Activated B cell treated with CpG ODN at 0.5 μM for 24 hours (primary cell): ENCODE measurements around the gene COX19. TPM values are rescaled to one million over a fixed set of nuclear protein-coding genes. Genes with fewer than 3 reads are reported as not detected.

ENCODE experiments used
- ATAC-seq: fragments of 200-7000 bp; cut with Tn5 transposase; one replicate; pipeline ENCODE4 v1.10.0; 2021; ENCODE audit warnings: low read depth, mild to moderate bottlenecking, moderate library complexity
- CTCF ChIA-PET: fragments of 350-600 bp; sonication (Branson Sonifier 250); formaldehyde crosslinking; loops from one replicate; lab custom pipeline; 2021; ENCODE audit warnings: antibody characterized with exemption; lab: Charles Lee
- POLR2A ChIA-PET: fragments of 350-600 bp; sonication (Branson Sonifier 250); formaldehyde crosslinking; loops from one replicate; lab custom pipeline; 2021; ENCODE audit warnings: antibody characterized with exemption; lab: Charles Lee
- DNase-seq: peaks from one replicate; pipeline ENCODE4 v3.0.0; 2022
- H3K27ac Mint-ChIP-seq: one replicate; pipeline ENCODE4 v1.8.0; 2020; ENCODE audit warnings: mixed read lengths
- H3K27me3 Mint-ChIP-seq: one replicate; pipeline ENCODE4 v1.8.0; 2021; ENCODE audit warnings: mixed read lengths
- H3K36me3 Mint-ChIP-seq: one replicate; pipeline ENCODE4 v1.8.0; 2021; ENCODE audit warnings: low read depth, mixed read lengths
- H3K4me1 Mint-ChIP-seq: one replicate; pipeline ENCODE4 v1.8.0; 2021; ENCODE audit warnings: mixed read lengths
- H3K4me3 Mint-ChIP-seq: one replicate; pipeline ENCODE4 v1.8.0; 2020; ENCODE audit warnings: mild to moderate bottlenecking, mixed read lengths
- H3K9me3 Mint-ChIP-seq: one replicate; pipeline ENCODE4 v1.8.0; 2020; ENCODE audit warnings: mixed read lengths
- CTCF ChIP-seq: fragments of 200-600 bp; IDR thresholded peaks from one replicate; pipeline ENCODE4 v1.8.0; 2022; ENCODE audit warnings: antibody characterized with exemption, mild to moderate bottlenecking
- intact Hi-C: fragments of 100-400 bp; cut with micrococcal nuclease; formaldehyde crosslinking; loops from one replicate; pipeline ENCODE4 v1.15.1; 2024
- total RNA-seq: library from RNA; stranded (reverse); gene quantifications from 2 replicates; pipeline ENCODE4 v1.2.3, GENCODE V29; 2022

COX19 gene
- total RNA-seq, 1 donor from 2014 or later = 24.5 TPM

- H3K27ac Mint-ChIP-seq = no peak overlapping the region
- no peak for ATAC-seq
- H3K4me3 Mint-ChIP-seq = no peak overlapping the region
- intact Hi-C loops = loop anchor here (2.0 kb wide), 1 partner anchor 19 kb away; the partner anchor contains the start of gene COX19
- POLR2A ChIA-PET = interaction anchor here (0.7 to 1.1 kb wide), 4 partner anchors 27 to 46 kb away, joined by 4 to 6 read pairs (median 4); no protein-coding TSS in a partner anchor
- H3K9me3 Mint-ChIP-seq = no peaks in the 10 kb centered on the region
- DNase-seq = no peak
- peaks cover 6% of the 10 kb centered on the region for H3K4me1 Mint-ChIP-seq
- CTCF ChIA-PET = interaction anchor here (1.6 to 1.8 kb wide), 2 partner anchors 16 to 47 kb away, joined by 3 to 6 read pairs; no protein-coding TSS in a partner anchor
- TF ChIP-seq CTCF = no peak
- H3K36me3 Mint-ChIP-seq = no peaks in the 10 kb centered on the region
- H3K27me3 Mint-ChIP-seq = peaks cover 10% of the 10 kb centered on the region
These were observed 19.3 kb downstream of the COX19 start for GRCh38 chr7:956031-956430.

GRCh38 chr7:954330-955238 lies 20.8 kb downstream of the COX19 start, which contains the start of gene ADAP1:
TSS of gene ADAP1 (minus strand) at chr7:954680. CDS start at chr7:954477, 203 bp downstream.
- ChIA-PET POLR2A (interaction anchor here (0.7 to 1.3 kb wide), 5 partner anchors 18 to 42 kb away, joined by 3 to 8 read pairs (median 4); partner anchors contain the start of gene COX19), CTCF (interaction anchor here (0.8 to 1.6 kb wide), 3 partner anchors 17 to 46 kb away, joined by 3 to 4 read pairs (median 3); no protein-coding TSS in a partner anchor)
- H3K27ac Mint-ChIP-seq = no peak within 1 kb of the TSS
- no peak for TF ChIP-seq CTCF
- DNase-seq = peak; percentile 57
- H3K27me3 Mint-ChIP-seq = peaks cover 10% of the 10 kb centered on the region
- peak; percentile 73 for ATAC-seq
- no peaks in the 10 kb centered on the region for H3K36me3 Mint-ChIP-seq
- H3K4me1 Mint-ChIP-seq = peaks cover 18% of the 10 kb centered on the region
- intact Hi-C loops = loop anchor here (1.0 to 2.0 kb wide), 2 partner anchors 46 to 78 kb away; partner anchors contain the start of gene GET4
- H3K9me3 Mint-ChIP-seq = no peaks in the 10 kb centered on the region
- peak within 1 kb of the TSS; percentile 70 for H3K4me3 Mint-ChIP-seq

GRCh38 chr7:953547-954327 lies 21.6 kb downstream of the COX19 start:
- DNase-seq (no peak), ATAC-seq (peak; percentile 22)
- Mint-ChIP-seq H3K4me1 (peaks cover 25% of the 10 kb centered on the region), H3K27ac (no peak overlapping the region), H3K27me3 (peaks cover 10% of the 10 kb centered on the region), H3K9me3 (no peaks in the 10 kb centered on the region), H3K4me3 (peak overlapping the region; percentile 55), H3K36me3 (no peaks in the 10 kb centered on the region)
- POLR2A ChIA-PET = interaction anchor here (0.9 to 1.3 kb wide), 2 partner anchors 18 to 21 kb away, joined by 3 read pairs; no protein-coding TSS in a partner anchor
- intact Hi-C loops = loop anchor here (1.0 to 2.0 kb wide), 2 partner anchors 45 to 77 kb away; partner anchors contain the start of gene GET4
- CTCF ChIA-PET = interaction anchor here (0.8 to 1.4 kb wide), 2 partner anchors 30 to 45 kb away, joined by 3 to 4 read pairs; no protein-coding TSS in a partner anchor
- no peak for TF ChIP-seq CTCF

GRCh38 chr7:952548-953441 lies 22.6 kb downstream of the COX19 start:
- no peaks in the 10 kb centered on the region for H3K36me3 Mint-ChIP-seq
- ChIA-PET POLR2A (interaction anchor here (1.0 to 1.4 kb wide), 3 partner anchors 19 to 30 kb away, joined by 3 to 4 read pairs (median 3); no protein-coding TSS in a partner anchor), CTCF (interaction anchor here (1.4 kb wide), 1 partner anchor 45 kb away, joined by 3 read pairs; no protein-coding TSS in a partner anchor)
- DNase-seq (no peak), ATAC-seq (no peak)
- TF ChIP-seq CTCF = no peak
- no peak overlapping the region for H3K27ac Mint-ChIP-seq
- H3K4me3 Mint-ChIP-seq = peak overlapping the region; percentile 50
- peaks cover 10% of the 10 kb centered on the region for H3K27me3 Mint-ChIP-seq
- peaks cover 25% of the 10 kb centered on the region for H3K4me1 Mint-ChIP-seq
- intact Hi-C loops = no loop called here
- no peaks in the 10 kb centered on the region for H3K9me3 Mint-ChIP-seq
